ENCODE data around the gene PROM1. TPM values are rescaled to one million over a fixed set of nuclear protein-coding genes. Genes with fewer than 3 reads are reported as not detected.

Gene PROM1
- total and polyA plus RNA-seq, 4 experiments from 2014 or later: not detected

DNA sequence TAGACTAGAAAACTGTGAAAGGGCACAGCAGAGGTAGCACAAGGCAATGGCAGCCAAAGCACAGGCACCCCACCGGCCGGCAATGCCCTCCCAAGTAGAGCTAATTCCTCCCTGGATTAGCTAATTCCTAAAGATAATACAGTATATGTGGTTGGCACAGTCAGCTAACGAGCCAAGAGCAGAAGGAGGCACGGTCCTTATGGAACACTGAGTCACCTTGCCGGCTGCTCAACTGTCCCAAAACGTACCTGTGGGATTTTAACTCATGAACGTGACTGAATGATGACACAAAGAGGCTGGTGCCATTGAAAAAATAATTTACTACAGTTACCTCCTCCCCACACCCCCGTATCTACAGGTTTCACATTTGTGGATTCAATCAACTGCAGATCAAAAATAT, 136.1 kb downstream of the PROM1 start:
- no peak overlapping the region for H3K27ac Mint-ChIP-seq
- ChIA-PET CTCF (ENCODE audit: partially characterized antibody) (no interaction called here), POLR2A (ENCODE audit: partially characterized antibody) (no interaction called here)
- H3K4me3 Mint-ChIP-seq: no peak overlapping the region
- no peaks in the 10 kb centered on the region for H3K4me1 Mint-ChIP-seq
- DNase-seq: no peak
- Histone ChIP-seq H3K9me3 (ENCODE audit: control insufficient read depth in 1 of 2, low read length in 2 of 2) (no peaks in the 10 kb centered on the region), H3K27me3 (ENCODE audit: insufficient read depth, low read length) (no peaks in the 10 kb centered on the region), H3K4me3 (ENCODE audit: low read length in 2 of 2) (no peak overlapping the region), H3K27ac (ENCODE audit: low read depth, low read length) (no peak overlapping the region), H3K4me1 (ENCODE audit: insufficient read depth, low read length) (no peaks in the 10 kb centered on the region), H3K36me3 (ENCODE audit: insufficient read depth, low read length) (no peaks in the 10 kb centered on the region)
- H3K27me3 Mint-ChIP-seq: peaks cover 2% of the 10 kb centered on the region in 2 donors
- H3K9me3 Mint-ChIP-seq: no peaks in the 10 kb centered on the region
- H3K36me3 Mint-ChIP-seq: no peaks in the 10 kb centered on the region
- intact Hi-C loops (cut with micrococcal nuclease): no loop called here

DNA sequence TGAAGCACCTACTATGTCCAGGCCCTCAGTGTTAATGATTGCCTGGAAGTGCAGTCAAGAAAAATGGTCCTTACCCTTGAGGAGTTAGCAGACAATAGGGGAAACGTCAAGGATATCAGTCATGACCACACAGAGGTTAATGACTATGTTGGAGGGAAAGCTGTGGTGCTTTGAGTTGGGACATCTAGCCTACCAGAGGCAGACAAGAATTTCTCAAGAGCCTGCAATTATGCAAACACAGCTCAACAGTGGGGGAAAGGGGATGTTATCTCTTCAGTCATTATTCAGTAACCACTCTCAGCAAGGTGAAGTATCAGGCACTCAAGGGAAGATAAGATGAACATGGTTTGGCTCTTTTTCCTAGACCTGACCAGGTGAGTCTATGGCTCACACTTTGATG, 138.3 kb downstream of the PROM1 start:
- H3K4me3 ChIP-seq (ENCODE audit: low read length in 2 of 2): no peak overlapping the region

DNA sequence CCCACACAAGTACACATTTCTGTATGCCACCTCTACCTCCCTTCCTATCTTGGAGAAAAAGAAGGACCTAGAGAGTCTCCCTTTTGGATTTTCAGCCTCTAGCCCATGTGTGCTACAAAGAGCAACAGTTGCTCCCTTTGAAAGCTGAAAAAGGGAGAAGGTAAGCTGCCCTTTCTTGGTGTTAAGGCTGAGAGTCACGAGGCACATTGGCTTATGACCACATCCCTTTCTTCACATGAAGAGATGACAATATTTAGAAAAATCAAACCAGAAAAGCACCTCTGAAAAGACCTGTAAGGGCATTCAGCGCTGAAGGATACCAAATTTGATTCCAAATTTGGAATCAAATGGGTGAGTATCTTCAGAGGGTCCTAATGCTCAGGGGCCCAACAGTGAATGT, 138.9 kb downstream of the PROM1 start:
- DNase-seq: no peak
- intact Hi-C loops (cut with micrococcal nuclease): no loop called here
- no peak overlapping the region for H3K27ac ChIP-seq (ENCODE audit: low read depth, low read length)
- Mint-ChIP-seq H3K27me3 (peaks cover 6 to 9% of the 10 kb centered on the region in 2 donors), H3K4me3 (no peak overlapping the region), H3K36me3 (no peaks in the 10 kb centered on the region), H3K9me3 (no peaks in the 10 kb centered on the region), H3K27ac (no peak overlapping the region), H3K4me1 (no peaks in the 10 kb centered on the region)
- no peaks in the 10 kb centered on the region for H3K9me3 ChIP-seq (ENCODE audit: control insufficient read depth in 1 of 2, low read length in 2 of 2)
- H3K27me3 ChIP-seq (ENCODE audit: insufficient read depth, low read length): no peaks in the 10 kb centered on the region
- ChIA-PET POLR2A (ENCODE audit: partially characterized antibody) (no interaction called here), CTCF (ENCODE audit: partially characterized antibody) (no interaction called here)
- no peaks in the 10 kb centered on the region for H3K4me1 ChIP-seq (ENCODE audit: insufficient read depth, low read length)
- no peaks in the 10 kb centered on the region for H3K36me3 ChIP-seq (ENCODE audit: insufficient read depth, low read length)
- H3K4me3 ChIP-seq (ENCODE audit: low read length in 2 of 2): no peak overlapping the region

More for the DNA sequence above, 138.3 kb downstream of the PROM1 start:
- H3K36me3 Mint-ChIP-seq: no peaks in the 10 kb centered on the region
- POLR2A ChIA-PET (ENCODE audit: partially characterized antibody): no interaction called here
- no peak overlapping the region for H3K27ac ChIP-seq (ENCODE audit: low read depth, low read length)
- no peaks in the 10 kb centered on the region for H3K9me3 Mint-ChIP-seq
- no peak overlapping the region for H3K27ac Mint-ChIP-seq
- CTCF ChIA-PET (ENCODE audit: partially characterized antibody): no interaction called here
- H3K4me3 Mint-ChIP-seq: no peak overlapping the region
- H3K27me3 Mint-ChIP-seq: peaks cover 2 to 5% of the 10 kb centered on the region in 2 donors
- no peaks in the 10 kb centered on the region for H3K9me3 ChIP-seq (ENCODE audit: control insufficient read depth in 1 of 2, low read length in 2 of 2)
- H3K4me1 Mint-ChIP-seq: no peaks in the 10 kb centered on the region
- DNase-seq: no peak
- no peaks in the 10 kb centered on the region for H3K4me1 ChIP-seq (ENCODE audit: insufficient read depth, low read length)
- H3K36me3 ChIP-seq (ENCODE audit: insufficient read depth, low read length): no peaks in the 10 kb centered on the region
- H3K27me3 ChIP-seq (ENCODE audit: insufficient read depth, low read length): no peaks in the 10 kb centered on the region
- intact Hi-C loops (cut with micrococcal nuclease): no loop called here

DNA sequence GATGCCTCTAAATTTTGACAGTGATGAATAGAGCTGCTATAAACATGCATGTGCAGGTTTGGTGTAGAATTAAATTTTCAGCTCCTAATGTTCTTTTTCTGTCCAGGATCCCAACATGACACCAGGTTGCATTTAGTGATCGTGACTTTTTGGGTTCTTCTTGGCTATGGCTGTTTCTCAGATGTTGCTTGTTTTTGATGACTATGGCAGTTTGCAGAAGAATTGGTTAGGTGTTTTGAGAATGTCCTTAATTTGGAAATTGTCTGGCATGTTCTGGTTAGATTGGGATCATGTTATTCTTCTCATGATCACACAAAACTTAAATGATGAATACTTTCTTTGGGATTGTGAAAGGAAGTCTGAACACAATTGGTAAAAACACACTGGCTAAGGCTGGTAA, 141.5 kb downstream of the PROM1 start:
- Mint-ChIP-seq H3K4me3 (no peak overlapping the region), H3K27me3 (peaks cover 6 to 21% of the 10 kb centered on the region in 2 donors), H3K4me1 (no peaks in the 10 kb centered on the region), H3K27ac (no peak overlapping the region), H3K36me3 (no peaks in the 10 kb centered on the region), H3K9me3 (peaks cover 0 to 2% (median 0%) of the 10 kb centered on the region in 8 donors)
- Histone ChIP-seq H3K27me3 (ENCODE audit: insufficient read depth, low read length) (no peaks in the 10 kb centered on the region), H3K4me1 (ENCODE audit: insufficient read depth, low read length) (no peaks in the 10 kb centered on the region), H3K27ac (ENCODE audit: low read depth, low read length) (no peak overlapping the region), H3K9me3 (ENCODE audit: control insufficient read depth in 1 of 2, low read length in 2 of 2) (no peaks in the 10 kb centered on the region), H3K36me3 (ENCODE audit: insufficient read depth, low read length) (no peaks in the 10 kb centered on the region), H3K4me3 (ENCODE audit: low read length in 2 of 2) (no peak overlapping the region)
- ChIA-PET CTCF (ENCODE audit: partially characterized antibody) (interaction anchor here (1.6 kb wide), 1 partner anchor 14 kb away, joined by 4 read pairs; no protein-coding TSS in a partner anchor), POLR2A (ENCODE audit: partially characterized antibody) (no interaction called here)
- DNase-seq: no peak
- intact Hi-C loops (cut with micrococcal nuclease): no loop called here

DNA sequence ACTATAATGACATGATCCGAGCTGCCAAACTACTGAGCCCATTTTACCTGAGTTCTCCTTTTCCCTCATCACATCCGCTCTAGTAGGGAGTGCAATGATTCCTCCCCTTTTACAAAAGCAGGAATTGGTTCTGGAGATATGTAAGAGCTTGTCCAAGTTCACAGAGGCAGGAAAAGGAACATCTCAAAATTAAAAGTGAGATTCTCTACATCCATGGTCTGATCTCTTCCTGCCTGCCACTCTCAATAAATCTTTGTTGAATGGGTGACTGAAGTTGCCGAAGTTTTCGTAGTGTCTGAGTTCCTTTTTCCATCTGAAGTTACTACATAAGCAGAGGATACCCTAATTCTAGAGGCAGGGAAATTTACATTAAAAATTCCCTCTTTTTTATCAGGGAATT, 145.2 kb downstream of the PROM1 start, which contains the start of gene FGFBP1:
TSS of gene FGFBP1 (minus strand) at position 101 of the 400 bp plus-strand sequence. CDS start 2,108 bp downstream, outside the sequence.
- H3K9me3 ChIP-seq (ENCODE audit: control insufficient read depth in 1 of 2, low read length in 2 of 2): no peaks in the 10 kb centered on the region
- DNase-seq: no peak
- ChIA-PET POLR2A (ENCODE audit: partially characterized antibody) (no interaction called here), CTCF (ENCODE audit: partially characterized antibody) (interaction anchor here (1.1 to 1.3 kb wide), 2 partner anchors 18 to 56 kb away, joined by 3 to 6 read pairs; no protein-coding TSS in a partner anchor)
- H3K27me3 Mint-ChIP-seq: peaks cover 15 to 32% of the 10 kb centered on the region in 2 donors
- H3K27ac ChIP-seq (ENCODE audit: low read depth, low read length): no peak within 1 kb of the TSS
- no peaks in the 10 kb centered on the region for H3K4me1 Mint-ChIP-seq
- no peak within 1 kb of the TSS for H3K27ac Mint-ChIP-seq
- H3K9me3 Mint-ChIP-seq: peaks cover 0 to 2% (median 0%) of the 10 kb centered on the region in 8 donors
- intact Hi-C loops (cut with micrococcal nuclease): no loop called here
- no peaks in the 10 kb centered on the region for H3K36me3 Mint-ChIP-seq
- H3K4me3 Mint-ChIP-seq: no peak within 1 kb of the TSS
- no peaks in the 10 kb centered on the region for H3K27me3 ChIP-seq (ENCODE audit: insufficient read depth, low read length)
- H3K36me3 ChIP-seq (ENCODE audit: insufficient read depth, low read length): no peaks in the 10 kb centered on the region
- no peak within 1 kb of the TSS for H3K4me3 ChIP-seq (ENCODE audit: low read length in 2 of 2)
- H3K4me1 ChIP-seq (ENCODE audit: insufficient read depth, low read length): no peaks in the 10 kb centered on the region

DNA sequence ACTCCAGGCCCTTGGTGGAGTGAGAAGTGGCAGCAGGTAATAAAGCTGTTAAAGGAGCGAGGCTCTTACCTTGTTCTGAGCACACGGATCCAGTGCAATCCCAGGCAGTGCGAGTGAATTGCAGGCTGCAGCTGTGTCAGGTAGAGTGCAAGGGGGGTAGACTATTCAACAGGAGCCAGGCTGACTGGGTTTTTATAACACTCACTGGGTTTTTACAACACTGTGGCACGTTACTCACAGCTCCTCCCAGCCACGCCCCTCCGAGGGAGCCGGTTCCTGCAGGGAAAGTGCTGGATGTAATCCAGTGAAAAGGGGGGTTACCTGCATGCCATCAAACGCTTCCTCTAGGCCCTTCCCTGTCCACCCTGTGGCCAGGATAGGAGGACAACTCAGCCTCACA, 145.6 kb downstream of the PROM1 start:
- no peaks in the 10 kb centered on the region for H3K4me1 ChIP-seq (ENCODE audit: insufficient read depth, low read length)
- intact Hi-C loops (cut with micrococcal nuclease): no loop called here
- no peak overlapping the region for H3K4me3 ChIP-seq (ENCODE audit: low read length in 2 of 2)
- no peak overlapping the region for H3K27ac ChIP-seq (ENCODE audit: low read depth, low read length)
- H3K27ac Mint-ChIP-seq: no peak overlapping the region
- no peaks in the 10 kb centered on the region for H3K27me3 ChIP-seq (ENCODE audit: insufficient read depth, low read length)
- POLR2A ChIA-PET (ENCODE audit: partially characterized antibody): no interaction called here
- H3K36me3 ChIP-seq (ENCODE audit: insufficient read depth, low read length): no peaks in the 10 kb centered on the region
- no peak overlapping the region for H3K4me3 Mint-ChIP-seq
- H3K36me3 Mint-ChIP-seq: no peaks in the 10 kb centered on the region
- H3K4me1 Mint-ChIP-seq: no peaks in the 10 kb centered on the region
- no peak for DNase-seq
- CTCF ChIA-PET (ENCODE audit: partially characterized antibody): interaction anchor here (1.1 to 1.3 kb wide), 2 partner anchors 18 to 55 kb away, joined by 3 to 6 read pairs; no protein-coding TSS in a partner anchor
- H3K9me3 ChIP-seq (ENCODE audit: control insufficient read depth in 1 of 2, low read length in 2 of 2): no peaks in the 10 kb centered on the region
- H3K27me3 Mint-ChIP-seq: peaks cover 15 to 32% of the 10 kb centered on the region in 2 donors
- peaks cover 0 to 2% (median 0%) of the 10 kb centered on the region in 8 donors for H3K9me3 Mint-ChIP-seq

DNA sequence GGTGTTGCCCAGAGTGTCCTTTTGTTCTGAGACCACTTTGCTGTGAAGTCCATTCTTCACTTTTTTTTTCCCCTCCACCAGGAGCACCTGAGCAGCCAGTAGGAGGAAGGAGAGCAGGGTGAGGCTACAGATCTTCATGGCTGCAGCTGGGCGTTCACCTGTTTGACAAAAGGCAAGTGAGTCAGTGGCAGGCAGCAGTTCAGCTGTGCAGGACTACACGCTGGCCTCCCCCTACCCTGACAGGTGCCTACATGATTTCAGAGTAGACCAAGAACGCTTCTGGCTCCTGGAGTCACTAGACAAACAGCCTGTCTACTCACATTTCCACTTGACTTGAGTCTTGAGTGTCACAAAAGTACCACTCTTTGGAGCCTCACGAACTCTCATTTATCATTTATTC, 147.3 kb downstream of the PROM1 start:
- Mint-ChIP-seq H3K36me3 (no peaks in the 10 kb centered on the region), H3K4me3 (no peak overlapping the region), H3K27ac (no peak overlapping the region), H3K27me3 (peaks cover 21 to 38% of the 10 kb centered on the region in 2 donors), H3K9me3 (peaks cover 0 to 2% (median 0%) of the 10 kb centered on the region in 8 donors), H3K4me1 (no peaks in the 10 kb centered on the region)
- no peak for DNase-seq
- no peak overlapping the region for H3K4me3 ChIP-seq (ENCODE audit: low read length in 2 of 2)
- H3K27ac ChIP-seq (ENCODE audit: low read depth, low read length): no peak overlapping the region
- intact Hi-C loops (cut with micrococcal nuclease): no loop called here
- ChIA-PET POLR2A (ENCODE audit: partially characterized antibody) (no interaction called here), CTCF (ENCODE audit: partially characterized antibody) (interaction anchor here (0.6 kb wide), 1 partner anchor 650 kb away, joined by 3 read pairs; no protein-coding TSS in a partner anchor)
- H3K9me3 ChIP-seq (ENCODE audit: control insufficient read depth in 1 of 2, low read length in 2 of 2): no peaks in the 10 kb centered on the region
- no peaks in the 10 kb centered on the region for H3K36me3 ChIP-seq (ENCODE audit: insufficient read depth, low read length)
- no peaks in the 10 kb centered on the region for H3K4me1 ChIP-seq (ENCODE audit: insufficient read depth, low read length)
- no peaks in the 10 kb centered on the region for H3K27me3 ChIP-seq (ENCODE audit: insufficient read depth, low read length)

Measured in CD4-positive, alpha-beta memory T cell (primary cell).